Activated CD4-positive, alpha-beta T cell treated with anti-CD3 and anti-CD28 coated beads, Interleukin-2, Interleukin-4, amounts not matched to agents 100 ng/mL and 50 ng/mL, durations not matched to agents 16 hours and 8 hours (primary cell): Measurements from ENCODE around the gene H2BK1.

Experiments
- DNase-seq: peaks from one replicate; pipeline ENCODE4 v3.0.0-alpha.2; 2020; ENCODE audit warnings: low spot score

The H2BK1 gene

GRCh38 chr7:151232091-151232916, 22.0 kb upstream of the H2BK1 start, which contains the start of gene CHPF2:
Gene CHPF2, plus strand, starts transcription at chr7:151232483. Its CDS starts 1,529 bp downstream, at chr7:151234012.
- peak; percentile 93 for DNase-seq

DNA sequence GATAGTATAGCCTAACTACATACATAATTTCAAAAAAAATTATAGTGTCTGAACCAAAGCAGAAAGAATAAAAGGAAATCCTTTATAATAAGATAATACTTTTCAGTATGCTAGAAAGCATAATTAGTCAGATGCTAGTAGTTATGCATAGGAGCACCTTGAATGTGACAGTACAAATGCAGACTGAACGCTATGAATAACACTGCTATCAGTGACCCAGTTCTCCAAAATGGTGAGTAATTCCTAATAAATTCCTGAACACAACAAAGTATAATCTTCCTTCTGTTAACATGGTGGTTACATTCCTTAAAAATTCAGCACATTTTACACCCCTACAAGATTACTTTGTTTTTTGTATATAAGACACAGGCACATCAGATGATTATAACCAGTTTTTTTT, 20.8 kb upstream of the H2BK1 start:
- DNase-seq: no peak

GRCh38 chr7:151229249-151229648, 19.0 kb upstream of the H2BK1 start:
- DNase-seq: no peak

DNA sequence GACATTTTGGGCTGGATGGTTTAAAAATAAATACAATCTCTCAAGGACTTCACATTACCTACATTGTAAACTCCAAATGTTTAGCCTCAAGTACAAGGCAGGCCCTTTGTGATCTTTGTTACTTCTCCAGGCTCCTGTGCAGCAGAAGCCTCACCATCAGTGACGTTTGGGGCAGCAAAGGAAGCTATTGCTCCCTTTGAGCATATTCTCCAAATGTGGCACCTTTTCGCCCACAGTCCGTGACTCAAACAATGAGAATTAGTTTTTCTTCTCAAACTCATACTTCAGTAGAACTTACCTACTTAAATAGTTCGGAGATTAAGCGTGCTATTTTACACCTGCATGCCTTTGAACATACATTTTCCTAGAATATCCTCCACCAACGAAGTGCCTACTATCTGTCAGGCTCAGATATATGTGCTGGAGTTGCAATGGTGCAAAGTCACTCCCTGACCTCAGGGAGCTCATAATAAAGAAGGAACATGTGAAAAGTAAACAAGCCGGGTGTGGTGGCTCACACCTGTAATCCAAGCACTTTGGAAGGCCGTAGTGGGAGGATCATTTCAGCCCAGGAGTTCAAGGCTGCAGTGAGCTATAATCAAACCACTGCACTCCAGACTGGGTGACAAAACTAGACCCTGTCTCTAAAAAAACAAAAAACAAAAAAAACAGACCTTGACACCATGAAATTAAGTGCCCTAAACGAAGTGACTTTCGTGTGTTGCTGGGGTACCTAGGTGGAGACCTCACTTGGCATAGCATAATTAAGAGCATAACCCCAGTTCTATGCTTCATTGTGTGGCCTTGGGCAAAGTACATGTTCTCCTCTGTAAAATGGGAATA, 18.0 kb upstream of the H2BK1 start:
- no peak for DNase-seq

DNA sequence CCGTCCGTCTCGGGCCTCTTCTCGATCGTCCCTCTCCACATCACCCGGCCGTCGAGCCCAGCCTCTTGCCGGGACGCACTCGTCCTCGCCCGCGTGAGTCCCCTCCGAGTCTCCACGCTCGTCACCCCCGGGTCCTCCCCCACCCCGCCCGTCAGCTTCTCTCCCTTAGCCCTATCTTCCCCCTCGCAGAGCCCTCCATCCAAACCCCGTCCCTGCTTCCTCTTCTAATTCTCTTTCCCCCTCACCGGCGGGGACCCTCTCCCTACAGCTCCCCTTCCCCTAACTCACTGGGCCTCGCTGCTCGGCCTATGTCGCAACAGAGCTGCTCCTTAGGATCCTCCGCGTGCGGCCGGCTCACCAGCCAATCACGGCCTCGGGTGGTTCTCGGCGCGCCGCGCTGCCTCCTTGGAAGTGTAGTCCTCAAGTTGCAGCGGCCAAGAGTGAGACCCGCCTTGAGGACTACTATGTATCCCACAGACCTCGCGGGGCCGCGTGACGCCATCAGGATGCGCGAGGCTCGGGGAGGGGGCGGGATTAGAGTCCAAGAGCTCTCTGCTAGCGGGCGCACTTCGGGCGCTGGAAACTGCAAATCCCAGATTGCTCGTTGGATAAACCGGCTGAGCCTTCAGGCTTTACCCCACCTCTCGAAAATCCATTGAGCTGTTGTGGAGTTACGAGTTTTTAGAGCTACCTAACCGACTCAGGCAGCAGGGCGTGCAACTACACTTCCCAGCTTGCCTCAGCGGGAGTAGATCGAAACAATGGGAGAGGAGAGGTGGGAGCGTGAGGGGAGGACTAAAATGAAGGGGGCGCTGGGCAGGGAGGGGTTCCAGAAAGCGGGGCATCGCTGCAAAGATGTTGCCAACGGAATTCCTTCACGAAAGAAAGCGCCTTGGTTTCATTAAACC, 16.8 kb upstream of the H2BK1 start, which contains the start of gene ABCF2:
ABCF2 (minus strand) TSS at position 331 of the 908 bp plus-strand sequence. CDS start 747 bp downstream, outside the sequence.
- DNase-seq: peak; percentile 98

GRCh38 chr7:151226560-151226874, 16.2 kb upstream of the H2BK1 start:
- no peak for DNase-seq

- no peak for DNase-seq
Observed at GRCh38 chr7:151225948-151226510, 15.7 kb upstream of the H2BK1 start.

DNA sequence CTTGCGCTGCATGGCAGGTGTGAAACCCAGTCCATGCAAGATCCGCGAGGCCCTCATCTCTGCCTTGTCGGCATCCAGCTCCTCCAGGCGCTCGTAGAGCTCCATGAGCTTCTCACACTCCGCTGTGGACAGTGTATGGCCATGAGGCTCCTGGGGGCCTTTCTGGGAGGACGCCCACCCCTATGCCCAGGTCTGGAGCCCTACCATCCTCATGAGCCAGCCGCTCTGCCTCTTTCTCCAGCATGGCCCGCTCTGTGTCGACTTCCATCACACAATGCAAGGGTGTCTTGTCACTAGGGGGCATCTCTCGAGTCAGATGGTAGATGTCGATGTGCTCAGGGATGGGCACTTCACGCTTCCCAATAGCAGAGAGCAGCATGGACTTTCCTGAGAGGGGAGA, 13.4 kb upstream of the H2BK1 start:
- no peak for DNase-seq

- DNase-seq: no peak
Observed at GRCh38 chr7:151218170-151218569, 7.9 kb upstream of the H2BK1 start.

DNA sequence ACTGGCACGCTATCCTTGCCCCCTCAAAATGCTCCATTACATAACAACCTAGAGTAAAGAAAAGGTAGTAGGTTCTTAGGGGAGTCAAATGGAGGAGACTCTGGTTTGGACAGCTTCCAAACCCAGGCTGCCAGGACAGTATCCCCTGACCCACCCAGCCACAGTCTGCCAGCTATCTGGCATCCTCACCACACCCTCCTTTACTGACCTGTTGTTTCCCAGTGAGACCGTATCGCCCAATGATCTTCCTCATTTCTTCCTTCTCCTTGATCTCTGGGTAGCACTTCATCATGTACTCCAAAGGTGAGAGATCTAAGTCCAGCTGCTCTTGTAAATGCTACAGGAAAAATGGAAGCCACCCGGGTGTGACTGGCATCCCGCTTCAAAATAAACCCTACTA, 5.1 kb upstream of the H2BK1 start:
- DNase-seq: no peak

- DNase-seq: no peak
Observed at GRCh38 chr7:151213826-151214225, 3.5 kb upstream of the H2BK1 start.

GRCh38 chr7:151212626-151213025, 2.3 kb upstream of the H2BK1 start:
- no peak for DNase-seq

- no peak for DNase-seq
Observed at GRCh38 chr7:151211155-151211772, 976 bp upstream of the H2BK1 start.

DNA sequence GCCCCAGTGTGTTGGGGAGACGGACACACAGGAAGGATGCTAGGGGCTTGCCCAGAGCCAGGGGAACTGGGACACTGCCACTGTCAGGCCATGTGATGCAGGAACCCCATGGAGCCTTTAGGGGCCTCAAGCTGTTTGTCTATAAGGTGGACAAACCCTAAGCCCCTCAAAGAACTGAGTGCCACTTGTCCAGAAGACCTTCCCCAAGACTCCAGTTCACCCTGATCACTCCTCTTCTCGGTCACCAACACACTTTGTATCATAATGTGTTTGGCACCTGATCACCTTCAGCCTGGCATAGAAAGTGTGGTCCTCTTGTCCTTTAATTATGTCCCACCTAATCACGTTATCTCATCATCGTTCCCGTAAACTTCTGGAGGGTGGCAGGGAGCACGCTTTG, 700 bp downstream of the H2BK1 start:
- DNase-seq: no peak

DNA sequence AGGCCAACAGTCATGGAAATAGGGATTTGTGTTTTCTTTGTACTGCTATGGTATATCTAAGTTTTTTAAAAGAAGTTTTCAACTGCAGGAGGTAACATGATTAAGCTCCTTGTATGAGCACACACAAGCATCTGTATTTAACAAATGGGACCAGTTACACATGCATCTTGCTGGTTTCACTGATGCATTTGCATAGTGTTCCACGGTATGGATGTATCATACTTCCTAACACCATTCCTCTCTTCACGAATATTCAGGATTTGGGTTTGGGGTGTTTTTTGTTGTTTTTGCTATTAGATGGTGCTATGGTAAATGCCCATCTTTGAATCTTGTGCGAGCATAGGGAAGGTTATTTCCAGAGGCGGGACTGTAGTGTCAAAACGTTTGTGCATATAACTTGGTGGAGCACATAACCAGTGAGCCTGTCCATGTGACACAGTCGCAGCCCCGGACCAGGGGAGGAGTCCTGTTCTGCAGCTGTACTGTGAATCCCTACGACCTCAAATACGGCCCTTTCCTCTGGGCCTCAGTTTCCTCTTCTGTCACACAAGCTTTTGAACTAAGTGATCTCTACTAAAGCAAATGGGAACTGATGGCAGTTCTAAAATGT, 1.9 kb downstream of the H2BK1 start:
- DNase-seq: no peak

DNA sequence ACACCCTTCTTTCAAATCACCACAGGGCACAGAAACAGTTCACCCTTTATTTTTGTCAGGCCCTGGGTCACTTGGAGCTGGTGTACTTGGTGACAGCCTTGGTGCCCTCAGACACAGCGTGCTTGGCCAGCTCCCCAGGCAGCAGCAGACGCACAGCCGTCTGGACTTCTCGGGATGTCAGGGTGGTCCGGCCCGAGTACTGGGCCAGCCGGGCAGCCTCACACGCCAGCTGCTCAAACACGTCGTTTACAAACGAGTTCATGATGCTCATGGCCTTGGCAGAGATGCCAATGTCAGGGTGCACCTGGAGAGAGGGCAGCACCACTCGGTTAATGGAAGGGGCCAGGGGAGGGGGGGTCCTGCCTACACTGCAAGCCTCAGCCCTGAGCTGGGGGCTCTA, 2.5 kb downstream of the H2BK1 start:
- no peak for DNase-seq

GRCh38 chr7:151207315-151207714, 3.0 kb downstream of the H2BK1 start:
- DNase-seq: no peak

DNA sequence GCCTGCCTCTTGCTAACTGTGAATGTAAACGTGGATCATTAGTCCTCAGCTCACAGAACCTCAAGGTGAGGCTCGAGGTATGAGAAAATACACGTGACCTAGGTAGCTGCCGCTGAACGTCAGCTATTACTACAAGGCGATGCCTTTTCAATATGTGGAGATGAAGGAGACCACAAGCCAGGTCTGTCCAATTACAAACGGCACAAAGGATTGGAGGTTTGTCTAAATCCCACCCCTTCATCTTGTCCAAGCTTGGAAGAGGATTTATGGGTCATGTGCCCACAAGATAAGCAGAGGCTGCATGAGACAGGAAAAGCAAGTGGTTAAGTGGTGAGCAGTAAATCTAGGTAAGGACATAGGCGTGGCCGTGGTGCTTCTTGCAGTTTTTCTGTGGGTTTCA, 3.4 kb downstream of the H2BK1 start:
- DNase-seq: no peak

DNA sequence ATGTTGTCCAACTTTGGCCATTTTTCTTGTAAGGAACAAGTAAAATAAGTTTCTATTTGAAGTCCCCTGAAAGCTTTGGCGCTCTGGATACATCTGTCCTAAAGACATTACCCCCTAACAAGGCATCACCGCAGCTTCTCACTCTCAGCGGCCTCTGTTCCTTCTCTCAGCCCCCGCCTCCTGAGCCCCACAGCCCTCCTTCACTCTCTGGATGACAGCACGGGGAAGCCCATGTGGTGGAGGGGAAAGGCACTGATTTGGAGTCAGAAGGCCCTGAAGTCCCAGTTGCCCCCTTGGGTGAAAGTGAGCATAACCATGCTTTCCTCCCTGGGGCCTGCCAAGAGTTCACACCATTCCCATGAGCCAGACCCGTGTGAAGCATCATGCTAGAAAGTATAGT, 4.6 kb downstream of the H2BK1 start:
- DNase-seq: no peak

DNA sequence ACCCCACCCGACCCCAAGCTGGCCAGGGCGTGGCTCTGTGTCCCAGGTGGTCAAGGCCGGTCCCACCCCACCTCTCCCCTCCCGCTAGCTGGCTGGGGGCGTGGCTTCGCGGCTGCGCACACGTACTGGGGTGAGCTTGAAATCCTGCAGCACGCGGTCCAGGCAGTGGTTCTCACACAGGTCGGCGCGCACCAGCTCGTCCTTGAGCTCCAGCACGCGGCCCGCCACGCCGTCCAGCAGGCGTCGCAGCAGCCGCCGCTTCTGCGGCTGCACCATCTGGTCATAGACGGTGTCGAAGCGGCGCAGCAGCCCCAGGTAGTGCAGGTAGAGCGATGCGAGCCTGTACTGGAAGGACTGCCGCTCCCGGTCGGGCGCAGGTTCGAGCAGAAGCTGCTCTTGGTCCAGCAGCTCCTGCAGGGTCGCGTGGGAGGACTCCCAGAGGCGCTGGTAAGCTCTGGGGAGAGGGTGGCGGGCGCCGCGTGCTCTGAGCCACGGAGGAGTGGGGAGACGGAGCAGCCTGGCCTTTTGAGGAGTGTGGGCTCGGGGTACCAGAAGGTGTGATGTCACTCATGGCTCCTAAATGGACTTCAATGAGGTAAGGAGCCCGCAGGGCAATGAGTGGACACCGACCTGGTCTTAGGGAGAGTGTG, 5.8 kb downstream of the H2BK1 start:
- DNase-seq: no peak
